Measurements from ENCODE around the gene GLUD1. TPM values are rescaled to one million over a fixed set of nuclear protein-coding genes. Genes with fewer than 3 reads are reported as not detected.
A peak's percentile ranks its signal among the peaks of the same experiment; 100 is the strongest.

Gene GLUD1
- total RNA-seq, 3 donors from 2014 or later (not counting 1 experiment from before 2014, with no cell fraction given), result 102 to 115 (median 112) TPM

- Histone ChIP-seq H3K9me3 (ENCODE audit: control insufficient read depth, insufficient read depth, low read length) (no peaks in the 10 kb centered on the region), H3K4me1 (ENCODE audit: control insufficient read depth, insufficient read depth, low read length) (no peaks in the 10 kb centered on the region), H3K27ac (ENCODE audit: low read length) (no peak overlapping the region), H3K36me3 (ENCODE audit: control insufficient read depth, insufficient read depth, low read length) (peaks cover 69% of the 10 kb centered on the region), H3K27me3 (ENCODE audit: control insufficient read depth, insufficient read depth, low read length) (no peaks in the 10 kb centered on the region), H3K4me3 (ENCODE audit: low read length) (no peak overlapping the region)
- DNase-seq (no peak), ATAC-seq (no peak)
- WGBS (ENCODE audit: insufficient coverage), result 97% methylated on average over 6 of the region's 6 CpGs
- TF ChIP-seq CTCF (IDR thresholded peaks at IDR 0.05), result no peak
- intact Hi-C loops (cut with micrococcal nuclease), result no loop called here
- peak overlapping the region in 1 of 2 donors; percentile 22 for H3K27ac Mint-ChIP-seq
- H3K36me3 Mint-ChIP-seq, result no peaks in the 10 kb centered on the region
- no peak overlapping the region for H3K4me3 Mint-ChIP-seq
- H3K9me3 Mint-ChIP-seq, result no peaks in the 10 kb centered on the region
- H3K4me1 Mint-ChIP-seq, result no peaks in the 10 kb centered on the region
- no peaks in the 10 kb centered on the region for H3K27me3 Mint-ChIP-seq (ENCODE audit: low read depth in 2 of 2)
Measured at GRCh38 chr10:87060280-87060928, 34.2 kb downstream of the GLUD1 start.

GRCh38 chr10:87059401-87059800 lies 35.2 kb downstream of the GLUD1 start:
- no peak overlapping the region for H3K4me3 Mint-ChIP-seq
- no CpG with 5 or more reads among the region's 1 CpG for WGBS (ENCODE audit: insufficient coverage)
- no peaks in the 10 kb centered on the region for H3K36me3 Mint-ChIP-seq
- no peak overlapping the region for H3K4me3 ChIP-seq (ENCODE audit: low read length)
- H3K36me3 ChIP-seq (ENCODE audit: control insufficient read depth, insufficient read depth, low read length), result peaks cover 68% of the 10 kb centered on the region
- H3K27me3 ChIP-seq (ENCODE audit: control insufficient read depth, insufficient read depth, low read length), result no peaks in the 10 kb centered on the region
- H3K27ac ChIP-seq (ENCODE audit: low read length), result no peak overlapping the region
- H3K27ac Mint-ChIP-seq, result no peak overlapping the region
- TF ChIP-seq CTCF (IDR thresholded peaks at IDR 0.05), result no peak
- H3K9me3 Mint-ChIP-seq, result no peaks in the 10 kb centered on the region
- H3K4me1 Mint-ChIP-seq, result no peaks in the 10 kb centered on the region
- no peak for ATAC-seq
- H3K4me1 ChIP-seq (ENCODE audit: control insufficient read depth, insufficient read depth, low read length), result peaks cover 5% of the 10 kb centered on the region
- no peak for DNase-seq
- intact Hi-C loops (cut with micrococcal nuclease), result no loop called here
- no peaks in the 10 kb centered on the region for H3K9me3 ChIP-seq (ENCODE audit: control insufficient read depth, insufficient read depth, low read length)
- no peaks in the 10 kb centered on the region for H3K27me3 Mint-ChIP-seq (ENCODE audit: low read depth in 2 of 2)

- Mint-ChIP-seq H3K4me1 (no peaks in the 10 kb centered on the region), H3K27me3 (ENCODE audit: low read depth in 2 of 2) (no peaks in the 10 kb centered on the region), H3K36me3 (no peaks in the 10 kb centered on the region), H3K27ac (peak overlapping the region in 1 of 2 donors; percentile 31), H3K4me3 (no peak overlapping the region), H3K9me3 (no peaks in the 10 kb centered on the region)
- Histone ChIP-seq H3K4me1 (ENCODE audit: control insufficient read depth, insufficient read depth, low read length) (peaks cover 5% of the 10 kb centered on the region), H3K9me3 (ENCODE audit: control insufficient read depth, insufficient read depth, low read length) (no peaks in the 10 kb centered on the region), H3K27ac (ENCODE audit: low read length) (no peak overlapping the region), H3K36me3 (ENCODE audit: control insufficient read depth, insufficient read depth, low read length) (peaks cover 72% of the 10 kb centered on the region), H3K27me3 (ENCODE audit: control insufficient read depth, insufficient read depth, low read length) (no peaks in the 10 kb centered on the region), H3K4me3 (ENCODE audit: low read length) (no peak overlapping the region)
- no peak for ATAC-seq
- TF ChIP-seq CTCF (IDR thresholded peaks at IDR 0.05), result no peak
- DNase-seq, result no peak
- no CpG with 5 or more reads among the region's 1 CpG for WGBS (ENCODE audit: insufficient coverage)
- intact Hi-C loops (cut with micrococcal nuclease), result no loop called here
Measured at GRCh38 chr10:87058171-87058570, 36.5 kb downstream of the GLUD1 start.
